GM06990 (cell line): ENCODE results near the gene USHBP1.
"Not testable (repeated sequence)": the region's sequence is repeated elsewhere in the genome, so short reads cannot be mapped to it uniquely, and the experiment has no call there.

Experiments used
- DNase-seq: peaks from one replicate; pipeline ENCODE4 v3.0.0-alpha.2; 2011; ENCODE audit not compliant: insufficient read length; ENCODE audit errors: extremely low read depth
- H3K27me3 ChIP-seq: replicated peaks from 2 replicates; pipeline ENCODE4 v1.6.0; 2011; ENCODE audit warnings: low read length; ENCODE audit not compliant: control insufficient read depth, insufficient read depth
- H3K36me3 ChIP-seq: 2 replicates; pipeline ENCODE4 v1.5.1; 2011; ENCODE audit warnings: low read length; ENCODE audit not compliant: control insufficient read depth, insufficient read depth
- H3K4me3 ChIP-seq: replicated peaks from 2 replicates; pipeline ENCODE4 v1.5.1; 2011; ENCODE audit warnings: low read depth, mild to moderate bottlenecking, control low read depth, low read length
- TF ChIP-seq, protein P1 (sequence below): IDR thresholded peaks from 2 replicates; pipeline ENCODE4 v1.5.1; 2011; ENCODE audit warnings: low read length, control low read depth, mild to moderate bottlenecking, inconsistent platforms; ENCODE audit not compliant: insufficient read depth, poor library complexity, severe bottlenecking

USHBP1 gene

DNA sequence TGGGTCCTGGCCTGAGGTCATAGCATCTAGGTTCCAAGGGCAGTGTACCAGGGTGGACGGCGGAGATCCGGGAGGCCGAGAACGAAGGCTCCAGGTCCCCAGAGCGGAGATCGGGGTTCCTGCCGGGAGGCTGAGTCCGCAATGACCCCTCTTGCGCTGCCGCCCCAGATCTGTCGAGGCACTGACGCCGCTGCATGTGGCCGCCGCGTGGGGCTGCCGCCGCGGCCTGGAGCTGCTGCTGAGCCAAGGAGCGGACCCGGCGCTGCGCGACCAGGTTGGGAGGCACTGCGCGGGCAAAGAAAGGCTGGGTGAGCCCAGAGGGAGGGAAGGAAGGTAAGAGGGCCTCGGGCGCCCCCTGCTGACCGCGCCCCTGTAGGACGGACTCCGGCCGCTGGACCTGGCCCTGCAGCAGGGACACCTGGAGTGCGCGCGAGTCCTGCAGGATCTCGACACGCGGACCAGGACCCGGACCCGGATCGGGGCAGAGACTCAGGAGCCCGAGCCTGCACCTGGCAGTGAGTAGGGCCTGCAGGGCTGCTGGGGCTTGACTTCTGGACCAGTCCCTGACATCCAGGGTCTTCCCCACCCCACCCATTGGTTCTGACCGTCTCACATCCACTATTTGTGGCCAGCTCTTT is 18.1 kb upstream of the USHBP1 start:
- Histone ChIP-seq H3K36me3 (peaks cover 13% of the 10 kb centered on the region), H3K4me3 (peak overlapping the region; percentile 67), H3K27me3 (no peaks in the 10 kb centered on the region)
- DNase-seq, result peak; percentile 92
- TF ChIP-seq, protein P1, sequence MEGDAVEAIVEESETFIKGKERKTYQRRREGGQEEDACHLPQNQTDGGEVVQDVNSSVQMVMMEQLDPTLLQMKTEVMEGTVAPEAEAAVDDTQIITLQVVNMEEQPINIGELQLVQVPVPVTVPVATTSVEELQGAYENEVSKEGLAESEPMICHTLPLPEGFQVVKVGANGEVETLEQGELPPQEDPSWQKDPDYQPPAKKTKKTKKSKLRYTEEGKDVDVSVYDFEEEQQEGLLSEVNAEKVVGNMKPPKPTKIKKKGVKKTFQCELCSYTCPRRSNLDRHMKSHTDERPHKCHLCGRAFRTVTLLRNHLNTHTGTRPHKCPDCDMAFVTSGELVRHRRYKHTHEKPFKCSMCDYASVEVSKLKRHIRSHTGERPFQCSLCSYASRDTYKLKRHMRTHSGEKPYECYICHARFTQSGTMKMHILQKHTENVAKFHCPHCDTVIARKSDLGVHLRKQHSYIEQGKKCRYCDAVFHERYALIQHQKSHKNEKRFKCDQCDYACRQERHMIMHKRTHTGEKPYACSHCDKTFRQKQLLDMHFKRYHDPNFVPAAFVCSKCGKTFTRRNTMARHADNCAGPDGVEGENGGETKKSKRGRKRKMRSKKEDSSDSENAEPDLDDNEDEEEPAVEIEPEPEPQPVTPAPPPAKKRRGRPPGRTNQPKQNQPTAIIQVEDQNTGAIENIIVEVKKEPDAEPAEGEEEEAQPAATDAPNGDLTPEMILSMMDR, result peak; percentile 94

DNA sequence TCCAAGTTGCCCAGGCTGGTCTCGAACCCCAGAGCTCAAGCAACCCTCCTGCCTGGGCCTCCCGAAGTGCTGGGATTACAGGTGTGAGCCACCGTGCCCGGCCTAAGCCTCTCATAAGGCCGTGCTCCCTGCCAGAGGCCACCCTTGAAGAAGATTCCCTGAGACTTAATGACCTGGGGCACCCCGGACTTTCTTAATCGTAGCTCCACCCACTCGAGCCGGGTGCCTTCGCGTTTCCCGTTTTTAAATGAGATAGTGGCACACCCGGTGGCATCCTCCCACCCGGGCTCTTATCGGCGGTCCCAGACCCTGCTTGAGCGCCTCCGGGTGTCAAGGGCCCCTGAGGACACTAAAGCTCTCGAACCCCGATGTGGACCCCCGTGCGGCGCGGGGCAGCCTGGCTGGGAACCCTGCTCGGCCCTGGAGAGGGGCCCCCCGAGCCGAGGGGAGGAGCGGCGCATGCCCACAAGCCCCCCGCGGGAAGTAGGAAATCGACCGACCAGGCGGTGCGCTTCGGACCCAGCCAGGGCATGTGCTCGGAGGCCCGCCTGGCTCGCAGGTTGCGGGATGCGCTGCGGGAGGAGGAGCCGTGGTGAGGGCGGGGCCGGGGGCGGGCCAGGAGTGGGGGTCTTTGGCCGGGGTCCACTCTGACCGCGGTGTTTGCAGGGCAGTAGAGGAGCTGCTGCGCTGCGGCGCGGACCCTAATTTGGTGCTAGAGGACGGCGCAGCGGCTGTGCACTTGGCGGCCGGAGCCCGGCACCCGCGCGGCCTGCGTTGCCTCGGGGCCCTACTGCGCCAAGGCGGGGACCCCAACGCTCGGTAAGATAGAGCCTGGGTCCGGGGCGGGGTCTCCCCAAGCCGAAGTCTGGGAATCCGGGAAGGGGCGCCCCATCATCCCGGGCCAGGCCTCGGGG is 17.1 kb upstream of the USHBP1 start, which contains the start of gene ANKLE1:
Gene ANKLE1 (plus strand): TSS at position 511 of the 914 bp plus-strand sequence. CDS start 20 bp downstream, at position 531.
- peaks cover 19% of the 10 kb centered on the region for H3K36me3 ChIP-seq
- TF ChIP-seq, protein P1, result no peak
- DNase-seq, result peak; percentile 86

DNA sequence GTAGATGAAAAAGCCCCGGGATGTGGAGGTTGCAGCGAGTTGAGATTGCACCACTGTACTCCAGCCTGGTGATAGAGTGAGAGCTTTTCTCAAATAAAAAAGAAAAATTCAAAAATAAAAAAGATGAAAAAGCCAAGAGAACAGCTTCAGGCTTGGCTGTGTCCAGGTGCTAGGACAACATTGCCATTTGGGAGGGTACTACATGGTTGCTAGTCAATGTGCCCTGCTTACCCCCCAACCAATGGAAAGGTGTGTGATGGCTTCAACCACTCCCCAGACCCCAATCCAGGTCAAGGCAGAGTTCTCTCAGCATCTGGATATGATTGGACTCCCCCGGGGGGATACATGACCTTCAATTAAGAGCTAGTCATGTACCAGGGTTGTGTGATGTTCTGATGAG is 14.9 kb upstream of the USHBP1 start:
- Histone ChIP-seq H3K4me3 (no peak overlapping the region), H3K27me3 (no peaks in the 10 kb centered on the region), H3K36me3 (peaks cover 20% of the 10 kb centered on the region)
- TF ChIP-seq, protein P1, result no peak
- no peak for DNase-seq

More for the DNA sequence above, 17.1 kb upstream of the USHBP1 start, which contains the start of gene ANKLE1:
- Histone ChIP-seq H3K27me3 (no peaks in the 10 kb centered on the region), H3K4me3 (peak within 1 kb of the TSS; percentile 67)

DNA sequence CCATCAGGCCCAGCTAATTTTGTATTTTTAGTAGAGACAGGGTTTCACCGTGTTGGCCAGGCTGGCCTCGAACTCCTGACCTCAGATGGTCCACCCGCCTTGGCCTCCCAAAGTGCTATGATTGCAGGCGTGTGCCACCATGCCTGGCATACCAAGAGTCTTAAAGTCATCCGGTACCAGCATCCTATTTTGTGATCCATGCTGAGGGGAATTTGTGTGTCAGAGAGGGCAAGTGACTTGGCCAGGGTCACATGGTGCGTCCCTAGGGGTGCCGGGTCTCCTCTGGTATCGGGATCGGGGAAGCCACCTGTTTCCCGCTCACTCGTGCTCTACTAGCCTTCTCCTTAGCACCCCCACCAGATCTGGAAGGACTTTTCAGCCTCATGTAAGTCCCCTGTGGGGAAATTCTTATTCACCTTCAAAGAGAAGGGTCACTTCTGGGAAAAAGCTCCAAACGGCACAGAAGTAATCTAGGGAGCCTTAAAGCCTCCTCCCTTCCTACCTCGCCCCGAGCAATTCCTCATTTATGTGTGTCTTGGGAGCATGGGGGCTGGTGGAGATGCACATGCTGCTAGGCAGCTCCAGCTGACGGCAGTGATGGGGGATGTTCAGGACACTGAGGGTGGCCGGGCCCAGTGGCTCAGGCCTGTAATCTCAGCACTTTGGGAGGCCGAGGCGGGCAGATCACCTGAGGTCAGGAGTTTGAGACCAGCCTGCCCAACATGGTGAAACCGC is 11.1 kb upstream of the USHBP1 start:
- H3K36me3 ChIP-seq, result peaks cover 22% of the 10 kb centered on the region
- no peaks in the 10 kb centered on the region for H3K27me3 ChIP-seq
- DNase-seq, result no peak
- TF ChIP-seq, protein P1, result no peak
- no peak overlapping the region for H3K4me3 ChIP-seq

DNA sequence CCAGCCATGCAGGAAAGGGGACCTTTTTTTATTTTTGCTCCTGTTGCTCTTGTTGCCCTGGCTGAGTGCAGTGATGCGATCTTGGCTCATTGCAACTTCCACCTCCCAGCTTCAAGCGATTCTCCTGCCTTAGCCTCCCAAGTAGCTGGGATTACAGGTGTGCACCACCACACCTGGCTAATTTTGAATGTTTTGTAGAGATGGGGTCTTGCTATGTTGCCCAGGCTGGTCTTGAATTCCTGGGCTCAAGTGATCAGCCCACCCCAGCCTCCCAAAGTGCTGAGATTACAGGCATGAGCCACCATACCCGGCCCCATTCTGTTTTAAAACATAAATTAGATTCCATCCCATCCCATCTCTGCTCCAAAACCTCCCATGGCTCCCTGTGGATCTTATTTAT is 10.3 kb upstream of the USHBP1 start:
- DNase-seq, H3K27me3 ChIP-seq, H3K4me3 ChIP-seq: not testable (repeated sequence)
- peaks cover 22% of the 10 kb centered on the region for H3K36me3 ChIP-seq
